Endometrial microvascular endothelial cells (primary cell): ENCODE data around the gene ZNF639. TPM values are rescaled to one million over a fixed set of nuclear protein-coding genes. Genes with fewer than 3 reads are reported as not detected.

Source experiments
- in situ Hi-C: cut with HindIII; loops from 2 replicates; pipeline ENCODE4 v1.10.0; 2017; ENCODE audit warnings: low sequenced_read_pairs, low pct_unique_long_range_greater_than_20kb; ENCODE audit errors: inconsistent ontology term
- total RNA-seq: library from RNA; depleted of rRNA; stranded (reverse); fragments of >200 nt; gene quantifications from one replicate; pipeline ENCODE4 v1.2.3, GENCODE V29; 2015; ENCODE audit errors: inconsistent ontology term

The ZNF639 gene
- total RNA-seq, 1 donor from 2014 or later, result 40.7 TPM

GRCh38 chr3:179376474-179376873 is 53.6 kb downstream of the ZNF639 start:
- in situ Hi-C loops, result no loop called here

Other genes starting within 250 kb of the ZNF639 start
- 27.9 TPM for gene PIK3CA, start 174.7 kb upstream of the ZNF639 start, total RNA-seq
- gene KCNMB3, start 71.9 kb upstream of the ZNF639 start, total RNA-seq, result 3.1 TPM
- gene MFN1, start 24.7 kb downstream of the ZNF639 start, total RNA-seq, result 38.5 TPM
- 41.5 TPM for gene GNB4, start 128.4 kb downstream of the ZNF639 start, total RNA-seq
- 149 TPM for gene ACTL6A, start 239.9 kb downstream of the ZNF639 start, total RNA-seq